ENCODE measurements around the gene BCL2. TPM values are rescaled to one million over a fixed set of nuclear protein-coding genes. Genes with fewer than 3 reads are reported as not detected.
"Not testable (repeated sequence)": the region's sequence is repeated elsewhere in the genome, so short reads cannot be mapped to it uniquely, and the experiment has no call there.

BCL2 gene
- total RNA-seq, 1 experiment from 2014 or later = 1.5 TPM

GRCh38 chr18:63205791-63206252 is 113.7 kb downstream of the BCL2 start:
- Histone ChIP-seq H3K27ac (ENCODE audit: low read length) (no peak overlapping the region), H3K4me1 (ENCODE audit: insufficient read depth, low read length) (no peaks in the 10 kb centered on the region), H3K9me3 (ENCODE audit: low read length) (no peaks in the 10 kb centered on the region), H3K79me2 (ENCODE audit: low read length) (no peaks in the 10 kb centered on the region), H3K9me2 (replicated peaks; ENCODE audit: low read length) (no peaks in the 10 kb centered on the region), H3K4me3 (ENCODE audit: low read length) (no peak overlapping the region), H2AFZ (ENCODE audit: low read length) (no peak overlapping the region), H3K27me3 (ENCODE audit: low read length) (peaks cover 47% of the 10 kb centered on the region), H3F3A (ENCODE audit: low read length, unreplicated experiment) (no peaks in the 10 kb centered on the region), H4K20me1 (ENCODE audit: low read length) (no peaks in the 10 kb centered on the region), H3K4me2 (ENCODE audit: low read length) (no peak overlapping the region), H3K9ac (ENCODE audit: low read length) (no peak overlapping the region), H3K36me3 (ENCODE audit: low read depth, low read length) (no peaks in the 10 kb centered on the region)
- POLR2A ChIA-PET (ENCODE audit: unreplicated experiment) = no interaction called here
- TF ChIP-seq EZH2 (IDR thresholded peaks at IDR 0.05; ENCODE audit: low read length, unreplicated experiment) (no peak), EZH2phosphoT487 (IDR thresholded peaks at IDR 0.05; ENCODE audit: borderline replicate concordance, low read length) (no peak), CTCF (conservative IDR thresholded peaks at IDR 0.05; ENCODE audit: low read depth, low read length) (no peak)
- DNase-seq (no peak), ATAC-seq (no peak)
- BruUV-seq (replicated peaks) = no TSS peak
- CTCF ChIA-PET = no interaction called here
- intact Hi-C loops (cut with micrococcal nuclease) = no loop called here

GRCh38 chr18:63203497-63203896 is 116.1 kb downstream of the BCL2 start:
- no peak for TF ChIP-seq CTCF (conservative IDR thresholded peaks at IDR 0.05; ENCODE audit: low read depth, low read length)
- TF ChIP-seq EZH2 (IDR thresholded peaks at IDR 0.05; ENCODE audit: low read length, unreplicated experiment) = no peak
- no peaks in the 10 kb centered on the region for H3K79me2 ChIP-seq (ENCODE audit: low read length)
- no peak overlapping the region for H3K4me2 ChIP-seq (ENCODE audit: low read length)
- H3K36me3 ChIP-seq (ENCODE audit: low read depth, low read length) = no peaks in the 10 kb centered on the region
- ChIA-PET CTCF (no interaction called here), POLR2A (ENCODE audit: unreplicated experiment) (no interaction called here)
- peaks cover 32% of the 10 kb centered on the region; the same call in 1 of the 2 replicates for H3K27me3 ChIP-seq (ENCODE audit: low read length)
- no peak overlapping the region for H3K27ac ChIP-seq (ENCODE audit: low read length)
- no peaks in the 10 kb centered on the region for H3F3A ChIP-seq (ENCODE audit: low read length, unreplicated experiment)
- no peaks in the 10 kb centered on the region for H4K20me1 ChIP-seq (ENCODE audit: low read length)
- intact Hi-C loops (cut with micrococcal nuclease) = no loop called here
- BruUV-seq (replicated peaks) = no TSS peak
- no peak overlapping the region for H2AFZ ChIP-seq (ENCODE audit: low read length)
- no peaks in the 10 kb centered on the region for H3K9me2 ChIP-seq (replicated peaks; ENCODE audit: low read length)
- DNase-seq (no peak), ATAC-seq (no peak)
- no peak overlapping the region for H3K9ac ChIP-seq (ENCODE audit: low read length)
- no peaks in the 10 kb centered on the region for H3K4me1 ChIP-seq (ENCODE audit: insufficient read depth, low read length)
- H3K4me3 ChIP-seq (ENCODE audit: low read length) = no peak overlapping the region
- no peaks in the 10 kb centered on the region for H3K9me3 ChIP-seq (ENCODE audit: low read length)

GRCh38 chr18:63202828-63203227 is 116.7 kb downstream of the BCL2 start:
- H3K9me2 ChIP-seq (replicated peaks; ENCODE audit: low read length) = no peaks in the 10 kb centered on the region
- no peaks in the 10 kb centered on the region for H4K20me1 ChIP-seq (ENCODE audit: low read length)
- H3K27ac ChIP-seq (ENCODE audit: low read length) = no peak overlapping the region
- no peaks in the 10 kb centered on the region for H3F3A ChIP-seq (ENCODE audit: low read length, unreplicated experiment)
- no peaks in the 10 kb centered on the region for H3K4me1 ChIP-seq (ENCODE audit: insufficient read depth, low read length)
- H3K4me2 ChIP-seq (ENCODE audit: low read length) = no peak overlapping the region
- POLR2A ChIA-PET (ENCODE audit: unreplicated experiment) = no interaction called here
- H3K79me2 ChIP-seq (ENCODE audit: low read length) = no peaks in the 10 kb centered on the region
- no peaks in the 10 kb centered on the region for H3K36me3 ChIP-seq (ENCODE audit: low read depth, low read length)
- H3K27me3 ChIP-seq (ENCODE audit: low read length) = peaks cover 32% of the 10 kb centered on the region; the same call in 1 of the 2 replicates
- intact Hi-C loops (cut with micrococcal nuclease) = no loop called here
- BruUV-seq (replicated peaks) = no TSS peak
- H3K4me3 ChIP-seq (ENCODE audit: low read length) = no peak overlapping the region
- CTCF ChIA-PET = no interaction called here
- no peak overlapping the region for H2AFZ ChIP-seq (ENCODE audit: low read length)
- TF ChIP-seq EZH2phosphoT487 (IDR thresholded peaks at IDR 0.05; ENCODE audit: borderline replicate concordance, low read length) (no peak), EZH2 (IDR thresholded peaks at IDR 0.05; ENCODE audit: low read length, unreplicated experiment) (no peak), CTCF (conservative IDR thresholded peaks at IDR 0.05; ENCODE audit: low read depth, low read length) (no peak)
- DNase-seq (no peak), ATAC-seq (no peak)
- H3K9ac ChIP-seq (ENCODE audit: low read length) = no peak overlapping the region
- H3K9me3 ChIP-seq (ENCODE audit: low read length) = no peaks in the 10 kb centered on the region

- POLR2A ChIA-PET (ENCODE audit: unreplicated experiment) = not testable (repeated sequence)
Measured at GRCh38 chr18:63201456-63201855, 118.1 kb downstream of the BCL2 start.

More at GRCh38 chr18:63201456-63201855, 118.1 kb downstream of the BCL2 start:
- H3K36me3 ChIP-seq (ENCODE audit: low read depth, low read length); H3K79me2 ChIP-seq (ENCODE audit: low read length); H4K20me1 ChIP-seq (ENCODE audit: low read length); ATAC-seq; CTCF ChIA-PET; H3K9ac ChIP-seq (ENCODE audit: low read length); H3K9me2 ChIP-seq (replicated peaks; ENCODE audit: low read length); H2AFZ ChIP-seq (ENCODE audit: low read length); H3K9me3 ChIP-seq (ENCODE audit: low read length); H3K4me2 ChIP-seq (ENCODE audit: low read length); H3K4me3 ChIP-seq (ENCODE audit: low read length); intact Hi-C loops (cut with micrococcal nuclease); H3K4me1 ChIP-seq (ENCODE audit: insufficient read depth, low read length); H3F3A ChIP-seq (ENCODE audit: low read length, unreplicated experiment); H3K27ac ChIP-seq (ENCODE audit: low read length); DNase-seq; BruUV-seq (replicated peaks): not testable (repeated sequence)
- H3K27me3 ChIP-seq (ENCODE audit: low read length) = peaks cover 20% of the 10 kb centered on the region; the same call in 1 of the 2 replicates
